H7 (cell line): Measurements from ENCODE around the gene KLRC2. TPM values are rescaled to one million over a fixed set of nuclear protein-coding genes. Genes with fewer than 3 reads are reported as not detected.
"Not testable (repeated sequence)": the region's sequence is repeated elsewhere in the genome, so short reads cannot be mapped to it uniquely, and the experiment has no call there.

Experiments
- DNase-seq: peaks from one replicate; pipeline ENCODE4 v3.0.0; 2012
- H3K27me3 ChIP-seq: 2 replicates; pipeline ENCODE4 v1.6.0; 2011; ENCODE audit warnings: mild to moderate bottlenecking, low read length; ENCODE audit not compliant: control insufficient read depth, insufficient read depth
- H3K36me3 ChIP-seq: replicated peaks from 2 replicates; pipeline ENCODE4 v1.5.1; 2011; ENCODE audit warnings: low read length; ENCODE audit not compliant: control insufficient read depth, insufficient read depth
- H3K4me3 ChIP-seq: 2 replicates; pipeline ENCODE4 v1.5.1; 2011; ENCODE audit warnings: low read depth, mild to moderate bottlenecking, control low read depth, low read length, moderate library complexity; ENCODE audit not compliant: insufficient read depth
- total RNA-seq: library from RNA; depleted of rRNA; stranded (reverse); fragments of >200 nt; shearing (Covaris generic); gene quantifications from 2 replicates; pipeline ENCODE4 v1.2.3, GENCODE V29; 2014; rRNA removed

KLRC2 gene
- not detected in 2 replicates for total RNA-seq

GRCh38 chr12:10435816-10436215, at the start of gene KLRC2:
TSS of gene KLRC2 (minus strand) at chr12:10436010. CDS start at chr12:10435986, 24 bp downstream.
- DNase-seq, H3K4me3 ChIP-seq, H3K27me3 ChIP-seq, H3K36me3 ChIP-seq: not testable (repeated sequence)

- DNase-seq, H3K27me3 ChIP-seq, H3K4me3 ChIP-seq, H3K36me3 ChIP-seq: not testable (repeated sequence)
Measured at GRCh38 chr12:10481901-10482300, 46.1 kb upstream of the KLRC2 start.

- H3K27me3 ChIP-seq, DNase-seq, H3K36me3 ChIP-seq, H3K4me3 ChIP-seq: not testable (repeated sequence)
Measured at GRCh38 chr12:10472808-10473207, 37.0 kb upstream of the KLRC2 start.

- H3K4me3 ChIP-seq = no peak overlapping the region
- H3K36me3 ChIP-seq = no peaks in the 10 kb centered on the region
- no peak for DNase-seq
- H3K27me3 ChIP-seq = no peaks in the 10 kb centered on the region
Measured at GRCh38 chr12:10469701-10470100, 33.9 kb upstream of the KLRC2 start.

GRCh38 chr12:10466311-10466710, 30.5 kb upstream of the KLRC2 start:
- H3K27me3 ChIP-seq = no peaks in the 10 kb centered on the region
- DNase-seq = no peak
- no peak overlapping the region for H3K4me3 ChIP-seq
- H3K36me3 ChIP-seq = no peaks in the 10 kb centered on the region

GRCh38 chr12:10457760-10458159, 21.9 kb upstream of the KLRC2 start:
- peak; percentile 4 for DNase-seq
- H3K36me3 ChIP-seq = no peaks in the 10 kb centered on the region
- no peaks in the 10 kb centered on the region for H3K27me3 ChIP-seq
- H3K4me3 ChIP-seq = no peak overlapping the region

- no peaks in the 10 kb centered on the region for H3K36me3 ChIP-seq
- no peak for DNase-seq
- H3K27me3 ChIP-seq = no peaks in the 10 kb centered on the region
- no peak overlapping the region for H3K4me3 ChIP-seq
Measured at GRCh38 chr12:10456856-10457255, 21.0 kb upstream of the KLRC2 start.

- DNase-seq = no peak
- no peaks in the 10 kb centered on the region for H3K36me3 ChIP-seq
- H3K27me3 ChIP-seq = no peaks in the 10 kb centered on the region
- H3K4me3 ChIP-seq = no peak overlapping the region
Measured at GRCh38 chr12:10455766-10456165, 20.0 kb upstream of the KLRC2 start.

GRCh38 chr12:10454531-10454930, 18.7 kb upstream of the KLRC2 start:
- Histone ChIP-seq H3K4me3 (no peak overlapping the region), H3K36me3 (no peaks in the 10 kb centered on the region), H3K27me3 (no peaks in the 10 kb centered on the region)
- DNase-seq = no peak

GRCh38 chr12:10453156-10453555, 17.3 kb upstream of the KLRC2 start, which contains the start of gene KLRC1:
TSS of gene KLRC1 (minus strand) at chr12:10453377. CDS start at chr12:10451156, 2,221 bp downstream.
- DNase-seq = no peak
- Histone ChIP-seq H3K36me3 (no peaks in the 10 kb centered on the region), H3K27me3 (no peaks in the 10 kb centered on the region), H3K4me3 (no peak within 1 kb of the TSS)

GRCh38 chr12:10448236-10448635, 12.4 kb upstream of the KLRC2 start:
- Histone ChIP-seq H3K27me3 (no peaks in the 10 kb centered on the region), H3K4me3 (no peak overlapping the region), H3K36me3 (no peaks in the 10 kb centered on the region)
- DNase-seq = no peak

GRCh38 chr12:10446052-10446451, 10.2 kb upstream of the KLRC2 start:
- not testable (repeated sequence) for DNase-seq, H3K27me3 ChIP-seq, H3K4me3 ChIP-seq, H3K36me3 ChIP-seq

GRCh38 chr12:10441144-10441543, 5.3 kb upstream of the KLRC2 start:
- DNase-seq, H3K36me3 ChIP-seq, H3K4me3 ChIP-seq, H3K27me3 ChIP-seq: not testable (repeated sequence)

GRCh38 chr12:10439608-10440274, 3.9 kb upstream of the KLRC2 start:
- H3K27me3 ChIP-seq, H3K4me3 ChIP-seq, DNase-seq, H3K36me3 ChIP-seq: not testable (repeated sequence)

- not testable (repeated sequence) for DNase-seq
Measured at GRCh38 chr12:10437601-10438000, 1.8 kb upstream of the KLRC2 start.

GRCh38 chr12:10430623-10431022, 5.2 kb downstream of the KLRC2 start:
- not testable (repeated sequence) for DNase-seq

More at GRCh38 chr12:10437601-10438000, 1.8 kb upstream of the KLRC2 start:
- H3K4me3 ChIP-seq, H3K27me3 ChIP-seq, H3K36me3 ChIP-seq: not testable (repeated sequence)

More at GRCh38 chr12:10430623-10431022, 5.2 kb downstream of the KLRC2 start:
- H3K36me3 ChIP-seq, H3K4me3 ChIP-seq, H3K27me3 ChIP-seq: not testable (repeated sequence)
